K562 (cell line): Measurements from ENCODE around the gene SH3BP5. TPM values are rescaled to one million over a fixed set of nuclear protein-coding genes. Genes with fewer than 3 reads are reported as not detected.

Experiments
- ATAC-seq: fragments of 200-7000 bp; cut with Tn5 transposase; 3 replicates; pipeline ENCODE4 v1.9.1; 2020; ENCODE audit warnings: moderate library complexity
- BruUV-seq: library from RNA; stranded (reverse); fragments of 400-500 nt; replicated peaks from 2 replicates; lab custom pipeline; 2021; lab: Mats Ljungman, UMichigan
- CTCF ChIA-PET: fragments of 300-600 bp; formaldehyde crosslinking; extraction: SDS; loops from one replicate; lab custom pipeline; 2021; ENCODE audit warnings: low intra/inter-chr PET ratio; lab: Yijun Ruan, JAX
- POLR2A ChIA-PET: fragments of 300-600, 350-650 bp; sonication (Branson Sonifier 250); formaldehyde crosslinking; extraction: SDS; loops from one replicate; lab custom pipeline; 2021; ENCODE audit warnings: antibody characterized with exemption, inconsistent platforms; lab: Yijun Ruan, JAX
- DNase-seq, 4 experiments: peaks; one replicate each; pipeline versions ENCODE4 v3.0.0 to v3.0.0-alpha.2; 2011 to 2018; ENCODE audit warnings: low spot score in 3 of 4, mixed read lengths in 3 of 4; ENCODE audit errors: extremely low read depth in 1 of 4
- FAIRE-seq: peaks from 2 replicates; lab custom pipeline; 2011; peaks lifted over from hg19 to GRCh38; lab: Jason Lieb, UNC
- H2AFZ ChIP-seq: 2 replicates; pipeline ENCODE4 v1.6.0; 2011; ENCODE audit warnings: low read depth, low read length, control low read depth, inconsistent platforms
- H3K27ac ChIP-seq: fragments of 200-600 bp; 3 replicates; pipeline ENCODE4 v1.8.0; 2011; ENCODE audit warnings: low read depth, mild to moderate bottlenecking, control low read depth, inconsistent platforms, low read length, moderate library complexity, mixed read lengths; ENCODE audit errors: extremely low read depth
- H3K27me3 ChIP-seq, 2 experiments: fragments of 300-600 bp in 1 of 2; 2 replicates in 1 of 2; 3 replicates in 1 of 2; pipeline versions ENCODE4 v1.6.0 to v1.8.0; 2011; ENCODE audit warnings: inconsistent platforms in 2 of 2, low read length in 2 of 2, mild to moderate bottlenecking in 1 of 2, mixed read lengths in 1 of 2, moderate library complexity in 1 of 2; ENCODE audit not compliant: control insufficient read depth in 2 of 2, insufficient read depth in 2 of 2
- H3K36me3 ChIP-seq: fragments of 300-600 bp; 3 replicates; pipeline ENCODE4 v1.8.0; 2011; ENCODE audit warnings: mild to moderate bottlenecking, low read length, inconsistent platforms; ENCODE audit not compliant: control insufficient read depth, insufficient read depth
- H3K4me1 ChIP-seq, 2 experiments: fragments of 200-600 bp in 1 of 2; replicated peaks in 1 of 2; 2 replicates in 1 of 2; 3 replicates in 1 of 2; pipeline versions ENCODE4 v1.5.1 to v1.8.0; 2011; ENCODE audit warnings: inconsistent platforms in 2 of 2, low read length in 2 of 2, mild to moderate bottlenecking in 1 of 2, mixed read lengths in 1 of 2, moderate library complexity in 1 of 2; ENCODE audit not compliant: control insufficient read depth in 2 of 2, insufficient read depth in 2 of 2
- H3K4me2 ChIP-seq: 2 replicates; pipeline ENCODE4 v1.6.1; 2011; ENCODE audit warnings: low read length, control low read depth, inconsistent platforms, mixed read lengths; ENCODE audit not compliant: insufficient read depth
- H3K4me3 ChIP-seq: fragments of 200-600 bp; sonication (generic), shearing (Covaris generic); 2 replicates; pipeline ENCODE4 v1.5.1; 2016; ENCODE audit warnings: control low read depth, inconsistent platforms
- H3K79me2 ChIP-seq: fragments of 200-600 bp; 3 replicates; pipeline ENCODE4 v1.8.0; 2011; ENCODE audit warnings: low read length, inconsistent platforms; ENCODE audit not compliant: control insufficient read depth, insufficient read depth
- H3K9ac ChIP-seq, 2 experiments: 2 replicates each; pipeline versions ENCODE4 v1.6.0 to v1.6.1; 2011; ENCODE audit warnings: low read depth in 2 of 2, low read length in 2 of 2, control low read depth in 1 of 2, inconsistent platforms in 1 of 2, mild to moderate bottlenecking in 1 of 2, mixed read lengths in 1 of 2; ENCODE audit not compliant: insufficient read depth in 1 of 2
- H3K9me1 ChIP-seq: one replicate; pipeline ENCODE4 v1.6.0; 2011; ENCODE audit warnings: inconsistent platforms, mild to moderate bottlenecking, low read length, moderate library complexity; ENCODE audit not compliant: control insufficient read depth, insufficient read depth
- H3K9me3 ChIP-seq: replicated peaks from 2 replicates; pipeline ENCODE4 v1.5.1; 2011; ENCODE audit warnings: low read depth, low read length, inconsistent platforms; ENCODE audit not compliant: control insufficient read depth, insufficient read depth
- H4K20me1 ChIP-seq: replicated peaks from 2 replicates; pipeline ENCODE4 v1.6.1; 2011; ENCODE audit warnings: low read length, inconsistent platforms, mixed read lengths; ENCODE audit not compliant: control insufficient read depth, insufficient read depth
- ARNT ChIP-seq, 2 experiments: fragments of 450-650 bp; IDR thresholded peaks; 2 replicates each; pipeline ENCODE4 v1.6.1; 2016; ENCODE audit warnings: mild to moderate bottlenecking in 1 of 2
- ATF6 ChIP-seq: sonication (generic); formaldehyde crosslinking; IDR thresholded peaks from 2 replicates; pipeline ENCODE4 v1.4.0; 2020; ENCODE audit warnings: mild to moderate bottlenecking, missing genetic modification reagents
- CEBPB ChIP-seq: fragments of 450-650 bp; IDR thresholded peaks from 2 replicates; pipeline ENCODE4 v1.6.1; 2016; ENCODE audit warnings: missing genetic modification characterization, missing compliant biosample characterization
- CEBPG ChIP-seq, 3 experiments: fragments of 200-800 bp in 1 of 3; sonication (Bioruptor generic) in 1 of 3; sonication (generic) in 1 of 3; formaldehyde crosslinking in 1 of 3; IDR thresholded peaks in 2 of 3; conservative IDR thresholded peaks in 1 of 3; 2 replicates each; pipeline versions ENCODE4 v1.6.1 to v1.8.0; 2016 to 2022; ENCODE audit warnings: missing compliant biosample characterization in 2 of 3, missing genetic modification characterization in 2 of 3, mild to moderate bottlenecking in 1 of 3, missing genetic modification reagents in 1 of 3
- EGR1 ChIP-seq: fragments of 450-650 bp; conservative IDR thresholded peaks from 2 replicates; pipeline ENCODE4 v1.6.1; 2017; ENCODE audit warnings: mild to moderate bottlenecking
- FOXA3 ChIP-seq, 2 experiments: fragments of 450-650 bp in 1 of 2; sonication (generic) in 1 of 2; formaldehyde crosslinking; IDR thresholded peaks in 1 of 2; conservative IDR thresholded peaks in 1 of 2; 2 replicates each; pipeline versions ENCODE4 v1.4.0 to v1.8.0; 2020 to 2022; ENCODE audit warnings: mild to moderate bottlenecking in 2 of 2, missing genetic modification reagents in 1 of 2
- ID3 ChIP-seq, 2 experiments: fragments of 250-450 bp in 1 of 2; fragments of 450-650 bp in 1 of 2; sonication (Bioruptor Pico) in 1 of 2; IDR thresholded peaks; 2 replicates each; pipeline versions ENCODE4 v1.6.1 to v1.8.0; 2016 to 2021; ENCODE audit warnings: mild to moderate bottlenecking in 2 of 2, moderate library complexity in 2 of 2, missing compliant biosample characterization in 1 of 2, missing genetic modification characterization in 1 of 2
- MAX ChIP-seq: sonication (generic); formaldehyde crosslinking; IDR thresholded peaks from 2 replicates; pipeline ENCODE4 v1.9.0; 2022; ENCODE audit warnings: mild to moderate bottlenecking, missing genetic modification reagents
- MEIS2 ChIP-seq: fragments of 450-650 bp; IDR thresholded peaks from 2 replicates; pipeline ENCODE4 v1.6.1; 2014; ENCODE audit warnings: mild to moderate bottlenecking; ENCODE audit not compliant: partially characterized antibody
- MNT ChIP-seq, 2 experiments: fragments of 450-650 bp; conservative IDR thresholded peaks; 2 replicates each; pipeline ENCODE4 v1.6.1; 2017; ENCODE audit warnings: mild to moderate bottlenecking in 2 of 2, moderate library complexity in 2 of 2
- SPI1 ChIP-seq: IDR thresholded peaks from 2 replicates; pipeline ENCODE4 v1.6.1; 2011; ENCODE audit warnings: low read depth, low read length, control low read depth, borderline replicate concordance
- ZC3H11A ChIP-seq: IDR thresholded peaks from 2 replicates; pipeline ENCODE4 v1.6.1; 2012; ENCODE audit warnings: low read depth, low read length, improper control_type of control experiment
- WGBS: fragments of 100-300 bp; shearing (Covaris generic); methylation state at CpG from one replicate; pipeline ENCODE4 v1.1.6; 2016; ENCODE audit warnings: low coverage, mixed read lengths; ENCODE audit not compliant: insufficient coverage; ENCODE audit errors: missing lambda C conversion rate; 5-methylcytosine and 5-hydroxymethylcytosine counted together
- in situ Hi-C: fragments of 300-500 bp; cut with MboI; formaldehyde crosslinking; loops from 4 replicates; pipeline ENCODE4 v1.15.0; 2018; ENCODE audit warnings: inconsistent platforms, mixed read lengths
- intact Hi-C: fragments of 100-400 bp; cut with micrococcal nuclease; formaldehyde crosslinking; loops from 2 replicates; pipeline ENCODE4 v1.14.2; 2022
- polyA plus RNA-seq, 8 experiments: library from polyadenylated mRNA; depleted of rRNA in 4 of 8; stranded (reverse) in 5 of 8; unstranded in 3 of 8; fragments of >200 nt; fragmentation: Nextera tagmentation in 2 of 8; fragmentation: Illumina TruSeq in 1 of 8; extraction: Ambion mirVana in 2 of 8; extraction: Trizol in 1 of 8; gene quantifications; 2 replicates each; pipeline versions ENCODE4 v1.2.1 to v1.2.3, GENCODE V29; 2011 to 2014; ENCODE audit warnings: inconsistent platforms in 1 of 8, missing spikeins in 1 of 8
- total RNA-seq, 7 experiments: library from RNA; depleted of rRNA in 6 of 7; stranded (reverse); fragments of >200 nt in 6 of 7; fragmentation: Illumina TruSeq in 2 of 7; extraction: Trizol in 2 of 7; gene quantifications; 2 replicates each; pipeline versions ENCODE4 v1.2.1 to v1.2.3, GENCODE V29; 2011 to 2021; ENCODE audit warnings: low replicate concordance in 1 of 7

The SH3BP5 gene
- total and polyA plus RNA-seq, 9 of the 15 experiments (the other 6 are each of a cell fraction or from before 2014, with no cell fraction given), result 2.9 to 29.0 (median 14.9) TPM

- 0 out of 2 replicates have a peak, but pooled peaks have one; percentile 31 for TF ChIP-seq ATF6 (CRISPR knock-in tag)
- TF ChIP-seq, all 486 proteins: peak for 3
These were observed 1.2 kb downstream of the SH3BP5 start (continued) for GRCh38 chr3:15331072-15331605.

- ChIA-PET POLR2A (interaction anchor here (0.7 to 2.3 kb wide), 9 partner anchors 12 to 383 kb away, joined by 3 to 19 read pairs (median 3); no protein-coding TSS in a partner anchor), CTCF (no interaction called here)
- Histone ChIP-seq H3K4me2 (no peak overlapping the region), H3K79me2 (peaks cover 20% of the 10 kb centered on the region; the same call in 2 of the 3 replicates), H3K27me3 (no peaks in the 10 kb centered on the region), H2AFZ (no peak overlapping the region; the same call in 1 of the 2 replicates), H3K9me1 (no peaks in the 10 kb centered on the region), H4K20me1 (no peaks in the 10 kb centered on the region), H3K4me3 (no peak overlapping the region), H3K36me3 (peaks cover 22% of the 10 kb centered on the region; the same call in 1 of the 3 replicates), H3K4me1 (peaks cover 31 to 41% of the 10 kb centered on the region in 2 experiments), H3K27ac (no peak overlapping the region), H3K9me3 (no peaks in the 10 kb centered on the region), H3K9ac (no peak overlapping the region)
- no peak for ATAC-seq
- DNase-seq, result peak in 2 of 4 experiments; percentile 38 to 48
- FAIRE-seq, result peak; percentile 68
- in situ Hi-C loops, result no loop called here
- no TSS peak for BruUV-seq
- intact Hi-C loops, result loop anchor here (2.0 kb wide), 1 partner anchor 19 kb away; no protein-coding TSS in a partner anchor
- 70% methylated on average over 10 of the region's 10 CpGs for WGBS
- TF ChIP-seq MNT (conservative IDR thresholded peaks at IDR 0.05) (0 out of 4 replicates have a peak, but pooled peaks of 1 of the 2 experiments have one; percentile 33), FOXA3 (CRISPR knock-in tag; conservative IDR thresholded peaks at IDR 0.05 in 1 of 2, IDR thresholded peaks at IDR 0.05 in 1 of 2) (0 out of 4 replicates have a peak, but pooled peaks of 1 of the 2 experiments have one; percentile 29), CEBPG (CRISPR knock-in tag; IDR thresholded peaks at IDR 0.05) (peak; percentile 76), CEBPG (tag; conservative IDR thresholded peaks at IDR 0.05 in 1 of 2, IDR thresholded peaks at IDR 0.05 in 1 of 2) (peak; percentile 35 to 51; a peak in 3 of 4 replicates), MEIS2 (peak; percentile 61), CEBPB (peak; percentile 94), EGR1 (peak; percentile 61), MAX (CRISPR knock-in tag) (peak; percentile 26; the same call in 1 of the 2 replicates), ARNT (IDR thresholded peaks at IDR 0.05) (no peak), SPI1 (0 out of 2 replicates have a peak, but pooled peaks have one; percentile 41), ZC3H11A (no peak), ID3 (CRISPR knock-in tag; IDR thresholded peaks at IDR 0.05) (no peak), ID3 (tag; IDR thresholded peaks at IDR 0.05) (no peak)
These were observed 2.3 kb downstream of the SH3BP5 start for GRCh38 chr3:15330031-15330596.
